GM21528 (cell line): ENCODE measurements around the gene SBF2.
"Not testable (repeated sequence)": the region's sequence is repeated elsewhere in the genome, so short reads cannot be mapped to it uniquely, and the experiment has no call there.

Experiments used
- ATAC-seq: cut with Tn5 transposase; IDR thresholded peaks from one replicate; pipeline ENCODE4 v1.9.1; 2021; ENCODE audit warnings: mild to moderate bottlenecking, moderate library complexity; ENCODE audit not compliant: unreplicated experiment, low FRiP score

The SBF2 gene

GRCh38 chr11:9761441-9761945 lies 532.5 kb downstream of the SBF2 start:
- no peak for ATAC-seq

DNA sequence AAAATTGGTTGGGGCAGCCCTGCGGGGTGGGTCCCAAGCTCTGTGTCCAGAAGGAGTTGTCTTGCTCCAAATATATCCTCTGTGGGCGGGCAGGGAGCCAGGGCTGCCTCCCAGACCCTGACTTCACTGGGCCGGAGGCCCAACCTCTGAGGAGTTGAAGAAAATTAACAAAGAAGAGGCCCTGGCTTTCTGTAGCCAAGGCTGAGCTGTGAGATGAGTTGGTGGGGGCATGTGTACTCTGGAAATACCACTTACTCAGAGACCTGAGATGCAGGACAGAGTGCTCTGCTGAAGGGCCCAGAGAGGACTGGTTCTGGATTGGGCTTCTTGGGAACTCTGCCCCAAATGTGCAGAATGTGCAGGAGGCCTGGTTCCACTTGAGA lies 533.8 kb downstream of the SBF2 start:
- ATAC-seq: no peak

- ATAC-seq: no peak
These were observed 534.4 kb downstream of the SBF2 start for GRCh38 chr11:9759519-9760192.

- ATAC-seq: peak; percentile 26
These were observed 535.1 kb downstream of the SBF2 start for GRCh38 chr11:9758637-9759518.

DNA sequence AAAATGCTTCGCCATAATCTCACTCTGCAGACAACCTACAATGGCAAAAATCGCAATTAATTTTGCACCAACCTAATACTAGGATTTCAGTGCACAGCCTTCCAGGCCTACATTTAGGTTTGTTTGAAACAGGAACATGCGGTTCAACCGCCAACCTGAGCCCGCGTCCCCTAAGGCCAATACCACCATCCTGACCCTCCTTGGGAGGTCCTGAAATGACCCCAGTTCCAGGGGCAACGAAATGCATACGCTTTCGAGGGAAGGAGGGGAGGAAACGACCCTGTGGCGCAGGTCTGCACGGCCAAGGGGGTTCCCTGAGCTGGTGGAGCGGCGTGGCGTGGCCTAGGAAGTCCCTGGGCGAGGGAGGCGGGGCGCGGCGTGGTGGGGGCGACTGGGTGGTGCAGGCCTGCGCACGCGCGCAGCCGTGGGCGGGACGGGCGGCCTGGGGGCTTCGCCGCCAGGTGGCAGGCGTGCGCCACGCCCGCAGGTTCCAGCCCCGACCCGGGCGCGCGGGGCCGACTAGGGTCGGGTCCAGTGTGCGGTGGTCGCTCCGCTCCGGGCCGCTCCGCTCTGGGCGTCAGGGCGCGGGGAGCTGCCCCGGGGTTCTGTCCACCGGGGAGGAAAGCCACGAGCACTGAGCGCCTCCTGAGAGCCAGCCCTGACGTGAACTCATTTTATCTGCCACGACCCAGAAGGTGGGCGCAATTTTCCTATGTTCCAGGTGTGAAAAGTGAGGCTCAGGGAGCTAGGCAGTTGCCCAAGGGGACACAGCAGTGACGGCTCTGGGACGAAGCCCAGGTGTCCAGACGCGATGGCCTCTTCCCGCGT lies 536.0 kb downstream of the SBF2 start:
- peak; percentile 60 for ATAC-seq

GRCh38 chr11:9756878-9757277 lies 537.1 kb downstream of the SBF2 start:
- ATAC-seq: no peak

- ATAC-seq: no peak
These were observed 537.6 kb downstream of the SBF2 start for GRCh38 chr11:9756461-9756860.

DNA sequence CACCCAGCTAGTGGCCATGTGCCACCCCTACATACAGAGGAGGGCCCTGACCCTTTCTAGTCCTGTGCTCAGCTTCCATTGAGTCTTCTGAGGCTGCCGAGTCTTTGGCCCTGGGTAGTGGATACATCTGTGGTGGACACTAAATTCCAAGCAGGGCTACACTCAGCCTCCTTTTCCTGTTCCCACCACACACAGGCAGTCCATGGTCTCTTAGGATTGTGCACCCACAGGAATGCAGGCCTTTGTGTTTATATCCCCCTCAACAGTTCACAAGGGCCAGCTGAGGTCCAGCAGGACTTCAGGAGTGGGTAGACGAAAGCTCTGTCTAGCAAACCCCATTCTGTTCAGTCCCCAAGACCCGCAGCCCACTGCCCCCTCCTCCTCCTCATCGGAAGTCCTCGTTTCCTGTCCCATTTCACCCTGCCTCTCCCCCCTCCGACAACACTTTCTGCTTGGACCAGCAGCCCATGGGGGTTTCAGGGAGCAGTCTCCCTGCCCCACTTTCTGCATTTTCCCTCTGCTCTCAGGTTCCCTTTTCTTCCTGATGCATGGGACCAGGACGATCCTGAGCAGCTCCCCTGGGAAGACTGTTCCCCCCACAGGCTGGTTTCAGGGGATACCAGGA lies 538.3 kb downstream of the SBF2 start:
- no peak for ATAC-seq

- ATAC-seq: no peak
These were observed 540.0 kb downstream of the SBF2 start for GRCh38 chr11:9754010-9754471.

DNA sequence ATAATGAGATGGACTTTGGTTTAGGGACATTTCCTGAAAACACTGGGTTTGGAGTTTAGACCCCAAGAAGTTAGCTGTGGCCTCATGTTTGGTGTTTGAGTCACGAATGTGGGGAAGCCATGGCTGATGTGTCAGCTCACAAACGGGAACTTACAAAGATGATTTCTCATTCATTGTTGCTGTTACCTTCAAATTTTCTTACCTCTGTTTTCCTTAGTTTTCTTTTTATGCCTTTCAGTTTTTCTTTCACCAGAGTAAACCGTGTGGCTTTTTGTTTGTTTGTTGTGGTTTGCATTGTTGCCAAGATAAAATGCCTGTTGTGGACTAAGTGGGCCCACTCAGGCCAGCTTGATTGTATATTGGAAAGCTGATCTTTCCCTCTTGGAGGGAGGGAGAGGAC lies 541.0 kb downstream of the SBF2 start:
- no peak for ATAC-seq

DNA sequence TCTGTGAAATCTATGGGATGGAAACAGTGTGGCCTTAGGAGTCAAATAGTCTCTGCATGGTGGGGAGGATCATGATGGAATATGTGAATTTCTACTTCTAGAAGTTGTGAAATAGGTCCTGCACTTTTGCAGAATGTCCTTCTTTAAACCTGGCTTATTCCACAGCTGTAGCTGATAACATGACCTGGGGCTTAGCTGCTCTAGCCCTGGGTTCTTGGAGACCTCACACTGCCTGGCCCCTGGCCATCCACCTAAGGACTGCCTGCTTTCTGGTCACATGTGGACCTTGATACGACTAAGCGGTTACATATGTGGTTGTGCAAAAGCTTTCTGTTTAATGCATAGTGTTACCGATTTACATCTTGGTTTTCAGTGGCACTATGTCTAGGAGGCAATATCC lies 541.9 kb downstream of the SBF2 start:
- ATAC-seq: no peak

- ATAC-seq: no peak
These were observed 543.5 kb downstream of the SBF2 start for GRCh38 chr11:9750551-9750950.

- peak; percentile 59 for ATAC-seq
These were observed 545.6 kb downstream of the SBF2 start for GRCh38 chr11:9748361-9748970.

- ATAC-seq: no peak
These were observed 546.2 kb downstream of the SBF2 start for GRCh38 chr11:9747828-9748227.

DNA sequence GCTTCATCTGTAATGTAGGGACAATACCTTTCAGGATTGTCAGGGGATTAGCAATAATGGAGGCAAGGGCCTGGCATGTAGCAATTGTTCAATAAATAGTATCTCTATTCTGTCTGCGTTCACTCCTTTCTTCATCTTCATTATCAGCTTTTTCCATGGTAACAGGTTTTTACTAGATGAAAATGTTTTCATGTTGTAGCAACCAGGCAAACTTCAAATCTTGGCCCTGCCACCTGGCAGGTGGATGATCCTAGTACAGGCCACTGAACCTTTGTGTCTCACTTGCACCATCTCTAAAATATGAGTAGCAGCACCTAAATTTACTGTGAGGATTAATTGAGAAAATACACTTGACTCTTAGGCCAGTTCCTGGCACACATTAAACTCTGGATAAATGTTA lies 546.8 kb downstream of the SBF2 start:
- ATAC-seq: no peak

DNA sequence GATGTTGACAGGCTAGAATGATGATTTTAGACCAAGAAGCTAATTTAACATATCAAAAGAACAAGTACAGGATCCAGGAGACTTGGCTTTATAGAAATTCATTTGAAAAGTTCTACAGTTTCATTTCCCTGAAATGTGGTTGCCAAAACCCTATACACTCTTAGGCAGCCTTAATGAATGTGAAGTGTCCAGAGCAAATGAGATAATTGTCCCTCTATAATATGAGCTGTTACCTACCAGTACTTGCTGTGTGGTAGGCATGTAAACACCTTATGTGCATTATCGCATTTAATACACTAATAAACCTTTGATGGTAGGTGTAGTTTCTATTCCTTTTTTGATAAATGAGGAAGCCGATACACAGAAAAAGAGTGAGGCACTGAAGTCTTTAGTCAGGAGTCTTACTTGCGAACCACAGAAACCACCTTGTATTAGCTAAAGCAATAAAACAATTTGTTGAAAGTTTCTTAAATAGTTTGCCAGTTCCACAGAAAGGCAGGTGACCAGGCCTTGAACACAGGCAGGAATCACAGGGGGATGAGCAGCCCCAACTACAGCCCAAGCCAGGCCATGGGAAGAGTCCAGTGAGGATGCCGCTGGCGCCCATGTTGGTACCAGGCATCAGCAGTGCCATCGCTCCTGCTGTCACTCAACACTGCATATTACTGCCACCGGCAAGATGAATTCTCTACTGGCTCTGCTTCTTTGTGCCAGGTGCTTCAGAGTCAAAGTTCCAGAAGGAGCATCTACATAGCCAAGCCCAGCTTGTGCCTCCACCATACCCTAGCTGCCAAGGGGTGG lies 548.4 kb downstream of the SBF2 start:
- peak; percentile 68 for ATAC-seq

DNA sequence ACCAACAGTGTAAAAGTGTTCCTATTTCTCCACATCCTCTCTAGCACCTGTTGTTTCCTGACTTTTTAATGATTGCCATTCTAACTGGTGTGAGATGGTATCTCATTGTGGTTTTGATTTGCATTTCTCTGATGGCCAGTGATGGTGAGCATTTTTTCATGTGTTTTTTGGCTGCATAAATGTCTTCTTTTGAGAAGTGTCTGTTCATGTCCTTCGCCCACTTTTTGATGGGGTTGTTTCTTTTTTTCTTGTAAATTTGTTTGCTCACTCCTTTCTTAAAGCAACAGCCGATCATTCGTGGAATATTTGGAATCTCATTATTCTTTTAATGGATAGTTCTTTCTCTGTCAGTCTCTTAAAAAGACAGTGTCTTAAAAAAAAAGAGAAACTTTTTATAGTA lies 550.5 kb downstream of the SBF2 start:
- not testable (repeated sequence) for ATAC-seq

DNA sequence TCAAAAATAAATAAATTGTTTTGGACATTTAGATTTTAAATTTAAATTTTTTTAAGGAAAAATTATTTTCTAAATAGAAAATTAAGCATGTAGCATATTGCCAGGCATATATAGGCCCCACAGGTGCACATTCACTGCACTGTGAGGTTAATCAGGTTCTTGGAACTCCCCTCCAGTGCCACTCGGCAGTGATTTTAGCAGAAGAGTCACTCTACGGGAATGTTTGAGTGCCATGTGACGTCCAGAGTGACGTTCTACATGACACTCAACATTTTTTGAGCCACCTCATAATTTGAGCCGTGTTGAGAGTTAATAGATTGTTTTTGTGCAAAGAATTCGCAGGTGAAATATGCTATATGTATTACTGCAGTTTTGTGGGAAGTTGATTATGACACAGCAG lies 552.8 kb downstream of the SBF2 start:
- ATAC-seq: no peak

DNA sequence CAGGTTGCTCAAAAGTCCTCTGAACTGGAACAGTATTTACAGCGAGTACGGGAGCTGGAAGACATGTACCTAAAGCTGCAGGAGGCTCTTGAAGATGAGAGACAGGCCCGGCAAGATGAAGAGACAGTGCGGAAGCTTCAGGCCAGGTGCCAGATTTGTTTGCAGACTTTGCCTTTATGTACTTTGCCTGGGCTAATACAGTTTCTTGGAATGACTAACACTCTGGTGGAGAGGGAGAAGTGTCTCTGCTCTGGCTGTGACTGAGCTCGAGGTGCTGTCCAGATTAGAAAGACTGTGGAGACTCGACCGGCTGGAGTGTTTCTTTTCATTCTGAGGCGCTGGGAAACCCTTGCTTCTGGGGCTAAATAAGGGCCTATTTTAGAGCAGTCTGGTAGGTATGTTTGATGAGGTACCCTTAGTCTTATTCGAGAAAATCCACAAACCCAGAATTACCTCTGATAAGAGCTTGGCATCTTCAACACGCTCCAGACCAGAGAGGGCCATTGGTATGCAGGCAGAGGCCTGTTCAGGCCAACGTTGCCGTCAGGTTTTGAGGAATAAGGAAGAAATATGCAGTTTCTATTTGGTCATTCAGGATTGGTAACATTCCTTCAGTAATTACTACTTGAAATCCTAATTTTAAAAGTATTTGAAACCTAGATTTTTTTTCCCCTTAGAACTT lies 553.7 kb downstream of the SBF2 start:
- no peak for ATAC-seq
